Raji (cell line): ENCODE measurements around the gene SACS.

Experiments used
- POLR2A ChIP-seq: IDR thresholded peaks from 2 replicates; pipeline ENCODE4 v1.6.1; 2011; ENCODE audit warnings: low read depth, low read length, control low read depth; ENCODE audit not compliant: insufficient read depth

The SACS gene

GRCh38 chr13:23292586-23292985 lies 140.9 kb downstream of the SACS start:
- TF ChIP-seq POLR2A: no peak

- TF ChIP-seq POLR2A: no peak
Observed at GRCh38 chr13:23289917-23290357, 143.6 kb downstream of the SACS start.

DNA sequence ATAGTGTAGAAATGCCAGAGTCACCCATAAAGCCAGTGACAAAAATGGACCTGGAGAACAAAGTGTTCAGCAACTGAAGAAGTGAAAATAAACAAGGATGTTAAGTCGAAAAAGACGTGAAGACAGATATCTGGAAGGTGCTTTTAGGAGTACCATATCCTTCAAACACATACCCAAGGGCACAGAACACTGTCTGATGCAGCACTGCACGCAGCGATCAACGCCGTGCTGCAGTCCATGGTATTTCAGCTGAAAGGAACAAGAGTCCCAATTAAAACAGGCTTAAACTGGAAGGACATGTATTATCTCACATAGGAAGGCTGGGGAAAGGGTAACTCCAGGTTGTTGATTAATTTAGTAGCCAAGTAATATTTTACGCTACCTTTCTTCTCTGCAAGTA lies 144.5 kb downstream of the SACS start:
- no peak for TF ChIP-seq POLR2A

GRCh38 chr13:23288564-23288963 lies 144.9 kb downstream of the SACS start:
- TF ChIP-seq POLR2A: no peak

DNA sequence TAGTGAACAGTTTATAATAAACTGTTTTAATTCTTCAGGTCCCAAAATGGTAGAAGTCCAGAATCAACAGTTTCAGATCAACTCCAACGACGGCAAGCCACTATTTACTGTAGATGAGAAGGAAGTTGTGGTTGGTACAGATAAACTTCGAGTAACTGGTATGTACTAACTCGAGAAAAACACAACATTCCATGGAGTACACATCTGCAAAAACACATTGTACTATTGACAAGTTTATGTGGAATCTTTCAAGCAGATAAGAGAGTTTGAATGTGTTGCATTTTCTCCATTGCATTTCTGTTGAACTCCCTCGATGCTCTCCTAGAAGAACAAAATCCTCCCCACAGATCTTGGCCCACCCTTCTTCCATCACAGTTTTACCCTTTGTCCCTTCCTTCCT lies 154.2 kb downstream of the SACS start:
- TF ChIP-seq POLR2A: no peak
